ENCODE data around the gene PCDHB1. TPM values are rescaled to one million over a fixed set of nuclear protein-coding genes. Genes with fewer than 3 reads are reported as not detected.

Gene PCDHB1
- total RNA-seq (under 1 TPM in 1 of 4 donors, not detected in 3; 0.06 TPM), polyA plus RNA-seq (under 1 TPM in 1 of 3 donors, not detected in 2; 0.01 TPM)
- long read RNA-seq, donor 1: 0 reads
- long read RNA-seq, donor 2: 0 reads

- Histone ChIP-seq H3K4me1 (no peaks in the 10 kb centered on the region), H3K4me3 (peak within 1 kb of the TSS; percentile 66), H3K27ac (no peak within 1 kb of the TSS), H3K36me3 (ENCODE audit: insufficient read depth in 1 of 2, low read depth in 1 of 2) (no peaks in the 10 kb centered on the region), H3K27me3 (ENCODE audit: insufficient read depth in 3 of 3, low read length in 2 of 3) (peaks cover 6 to 32% (median 8%) of the 10 kb centered on the region in 3 donors), H3K9me3 (no peaks in the 10 kb centered on the region)
- ATAC-seq: no peak
- no peak for DNase-seq
- intact Hi-C loops (cut with DNase I): no loop called here
- no peak for TF ChIP-seq CTCF (IDR thresholded peaks at IDR 0.05)
- 11 to 15% (median 12%) methylated on average over 20 of the region's 20 CpGs for WGBS, 3 donors
Observed at GRCh38 chr5:141050622-141051520, at the start of gene PCDHB1. Gene PCDHB1 (plus strand): TSS chr5:141051374. CDS start chr5:141051471, 97 bp downstream.

DNA sequence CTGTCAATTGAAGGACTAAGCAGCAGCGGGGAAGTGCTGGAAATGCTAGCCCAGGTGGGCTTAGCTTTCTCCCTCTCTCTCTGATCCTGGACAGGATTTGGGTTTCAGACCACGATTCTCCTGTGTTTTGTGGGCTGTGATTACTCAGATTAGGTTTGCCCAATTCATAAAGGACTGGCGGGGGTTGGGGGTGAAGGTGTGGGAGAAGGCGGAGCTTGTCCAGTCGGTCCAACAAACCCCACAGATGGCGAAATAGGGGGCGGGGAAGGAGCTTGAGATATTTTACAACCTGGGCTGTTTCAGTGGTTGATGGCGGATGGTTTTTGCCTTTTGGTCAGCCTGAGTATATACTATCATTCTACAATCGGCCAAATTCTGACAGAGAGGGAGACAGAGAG is 49.7 kb upstream of the PCDHB1 start:
- no peak overlapping the region for H3K27ac ChIP-seq
- DNase-seq: no peak
- ATAC-seq: no peak
- 2 to 4% (median 4%) methylated on average over 9 of the region's 9 CpGs for WGBS, 3 donors
- intact Hi-C loops (cut with DNase I): no loop called here
- TF ChIP-seq CTCF (IDR thresholded peaks at IDR 0.05): no peak
- H3K4me3 ChIP-seq: no peak overlapping the region
- H3K36me3 ChIP-seq (ENCODE audit: insufficient read depth in 1 of 2, low read depth in 1 of 2): no peaks in the 10 kb centered on the region
- no peaks in the 10 kb centered on the region for H3K4me1 ChIP-seq
- H3K9me3 ChIP-seq: no peaks in the 10 kb centered on the region
- peaks cover 2 to 18% (median 5%) of the 10 kb centered on the region in 3 donors for H3K27me3 ChIP-seq (ENCODE audit: insufficient read depth in 3 of 3, low read length in 2 of 3)

GRCh38 chr5:141001844-141002604 is 49.1 kb upstream of the PCDHB1 start:
- TF ChIP-seq CTCF (IDR thresholded peaks at IDR 0.05): no peak
- Histone ChIP-seq H3K27ac (no peak overlapping the region), H3K4me1 (no peaks in the 10 kb centered on the region), H3K9me3 (no peaks in the 10 kb centered on the region), H3K36me3 (ENCODE audit: insufficient read depth in 1 of 2, low read depth in 1 of 2) (no peaks in the 10 kb centered on the region), H3K4me3 (no peak overlapping the region), H3K27me3 (ENCODE audit: insufficient read depth in 3 of 3, low read length in 2 of 3) (peaks cover 2 to 18% (median 5%) of the 10 kb centered on the region in 3 donors)
- intact Hi-C loops (cut with DNase I): no loop called here
- DNase-seq: peak in 1 of 2 donors; percentile 10
- ATAC-seq: no peak
- WGBS, 3 donors: 2 to 4% (median 4%) methylated on average over 19 of the region's 19 CpGs

DNA sequence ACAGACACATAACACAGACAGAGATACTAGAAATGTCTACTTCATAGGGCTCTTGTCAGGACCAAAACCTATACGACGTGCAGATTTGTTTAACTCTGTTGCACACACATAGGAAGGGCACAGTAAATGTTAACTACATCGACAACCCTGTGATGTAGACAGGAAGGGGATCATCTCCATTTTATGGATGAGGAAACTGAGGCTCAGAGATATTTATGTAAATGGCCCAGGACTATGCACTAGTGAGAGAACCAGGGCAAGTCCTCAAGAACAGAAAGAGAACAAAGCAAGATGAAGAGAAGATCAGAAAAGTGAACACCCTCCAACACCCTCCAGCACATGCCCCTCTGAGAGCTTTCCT is 48.6 kb upstream of the PCDHB1 start:
- Histone ChIP-seq H3K27me3 (ENCODE audit: insufficient read depth in 3 of 3, low read length in 2 of 3) (peaks cover 2 to 18% (median 5%) of the 10 kb centered on the region in 3 donors), H3K4me1 (no peaks in the 10 kb centered on the region), H3K4me3 (no peak overlapping the region), H3K36me3 (ENCODE audit: insufficient read depth in 1 of 2, low read depth in 1 of 2) (no peaks in the 10 kb centered on the region), H3K27ac (no peak overlapping the region), H3K9me3 (no peaks in the 10 kb centered on the region)
- intact Hi-C loops (cut with DNase I): no loop called here
- WGBS, 3 donors: 44 to 50% (median 48%) methylated on average over 3 of the region's 3 CpGs
- ATAC-seq (no peak), DNase-seq (no peak)
- TF ChIP-seq CTCF (IDR thresholded peaks at IDR 0.05): no peak

Data from psoas muscle (tissue), 8 donors.